Caco-2 (cell line): Measurements from ENCODE around the gene ZDHHC14. TPM values are rescaled to one million over a fixed set of nuclear protein-coding genes. Genes with fewer than 3 reads are reported as not detected.
A peak's percentile ranks its signal among the peaks of the same experiment; 100 is the strongest.

Experiments used
- BruUV-seq: library from RNA; stranded (reverse); fragments of 400-500 nt; replicated peaks from 2 replicates; lab custom pipeline; 2021; lab: Mats Ljungman, UMichigan
- CTCF ChIA-PET: fragments of 300-600 bp; sonication (Branson Sonifier 250); formaldehyde crosslinking; loops from one replicate; lab custom pipeline; 2022; ENCODE audit warnings: antibody characterized with exemption; lab: Charles Lee
- POLR2A ChIA-PET: fragments of 300-600 bp; sonication (Branson Sonifier 250); formaldehyde crosslinking; loops from one replicate; lab custom pipeline; 2022; ENCODE audit warnings: antibody characterized with exemption; lab: Charles Lee
- DNase-seq, 2 experiments: peaks; one replicate each; pipeline versions ENCODE4 v3.0.0 to v3.0.0-alpha.2; 2020 to 2022
- H3K27me3 ChIP-seq: replicated peaks from 2 replicates; pipeline ENCODE4 v1.6.0; 2011; ENCODE audit warnings: low read length; ENCODE audit not compliant: control insufficient read depth, insufficient read depth
- H3K36me3 ChIP-seq: 2 replicates; pipeline ENCODE4 v1.5.1; 2011; ENCODE audit warnings: low read length; ENCODE audit not compliant: control insufficient read depth, insufficient read depth
- H3K4me1 ChIP-seq: fragments of 250-450 bp; sonication (Bioruptor Pico); 2 replicates; pipeline ENCODE4 v1.5.1; 2020; ENCODE audit warnings: mild to moderate bottlenecking
- H3K4me3 ChIP-seq: 2 replicates; pipeline ENCODE4 v1.5.1; 2011; ENCODE audit warnings: low read depth, mild to moderate bottlenecking, control low read depth, low read length
- H3K9me3 ChIP-seq: fragments of 250-450 bp; sonication (Bioruptor Pico); 2 replicates; pipeline ENCODE4 v1.5.1; 2020; ENCODE audit warnings: mild to moderate bottlenecking, moderate library complexity
- H3K27ac Mint-ChIP-seq: one replicate; pipeline ENCODE4 v1.8.0; 2022; ENCODE audit warnings: mixed read lengths; ENCODE audit not compliant: unreplicated experiment
- H3K27me3 Mint-ChIP-seq: one replicate; pipeline ENCODE4 v1.8.0; 2022; ENCODE audit warnings: mixed read lengths; ENCODE audit not compliant: insufficient read depth, unreplicated experiment
- H3K36me3 Mint-ChIP-seq: one replicate; pipeline ENCODE4 v1.8.0; 2022; ENCODE audit warnings: mild to moderate bottlenecking, mixed read lengths; ENCODE audit not compliant: insufficient read depth, unreplicated experiment
- H3K4me1 Mint-ChIP-seq: one replicate; pipeline ENCODE4 v1.8.0; 2022; ENCODE audit warnings: low read depth, mixed read lengths; ENCODE audit not compliant: unreplicated experiment
- H3K4me3 Mint-ChIP-seq: one replicate; pipeline ENCODE4 v1.8.0; 2022; ENCODE audit warnings: mild to moderate bottlenecking, moderate library complexity, mixed read lengths; ENCODE audit not compliant: unreplicated experiment
- H3K9me3 Mint-ChIP-seq: one replicate; pipeline ENCODE4 v1.8.0; 2022; ENCODE audit warnings: mixed read lengths; ENCODE audit not compliant: unreplicated experiment
- intact Hi-C: fragments of 100-400 bp; cut with micrococcal nuclease; formaldehyde crosslinking; loops from one replicate; pipeline ENCODE4 v1.10.0; 2022; ENCODE audit not compliant: unreplicated experiment
- total RNA-seq: library from RNA; stranded (reverse); gene quantifications from 2 replicates; pipeline ENCODE4 v1.2.3, GENCODE V29; 2022
- TF ChIP-seq, protein P1 (sequence below), 2 experiments: fragments of 200-600 bp in 1 of 2; IDR thresholded peaks; 1 replicate in 1 of 2; 2 replicates in 1 of 2; pipeline versions ENCODE4 v1.5.1 to v1.8.0; 2011 to 2022; ENCODE audit warnings: antibody characterized with exemption in 1 of 2, control low read depth in 1 of 2, inconsistent platforms in 1 of 2, low read depth in 1 of 2, low read length in 1 of 2, mild to moderate bottlenecking in 1 of 2, moderate library complexity in 1 of 2; ENCODE audit not compliant: insufficient read depth in 1 of 2, severe bottlenecking in 1 of 2, unreplicated experiment in 1 of 2

Gene ZDHHC14
- total RNA-seq, 1 experiment from 2014 or later = 22.1 TPM

DNA sequence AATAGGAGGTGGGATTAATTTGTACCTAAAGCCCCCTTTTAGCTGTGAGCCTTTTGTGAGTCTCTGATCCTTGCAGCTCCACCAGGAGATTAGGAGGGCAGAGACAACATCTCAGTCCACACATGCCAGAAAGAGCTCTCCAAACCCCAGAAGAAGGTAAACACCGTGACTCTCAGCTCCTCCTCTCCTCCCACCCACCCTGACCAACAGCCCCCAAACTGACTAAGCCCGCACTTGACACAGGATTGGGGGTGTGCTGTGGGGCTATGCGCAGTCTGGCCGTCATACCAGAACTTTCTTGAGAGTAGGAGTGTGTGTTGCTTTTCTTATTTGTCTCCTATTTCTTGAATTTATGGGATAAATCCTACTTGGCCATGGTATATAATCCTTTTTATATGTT, 277.3 kb downstream of the ZDHHC14 start:
- no peaks in the 10 kb centered on the region for H3K4me1 Mint-ChIP-seq
- no peaks in the 10 kb centered on the region for H3K27me3 ChIP-seq
- H3K4me1 ChIP-seq = no peaks in the 10 kb centered on the region
- intact Hi-C loops = no loop called here
- POLR2A ChIA-PET = no interaction called here
- H3K9me3 Mint-ChIP-seq = no peaks in the 10 kb centered on the region
- H3K27me3 Mint-ChIP-seq = no peaks in the 10 kb centered on the region
- H3K36me3 Mint-ChIP-seq = peaks cover 9% of the 10 kb centered on the region
- TF ChIP-seq, protein P1, sequence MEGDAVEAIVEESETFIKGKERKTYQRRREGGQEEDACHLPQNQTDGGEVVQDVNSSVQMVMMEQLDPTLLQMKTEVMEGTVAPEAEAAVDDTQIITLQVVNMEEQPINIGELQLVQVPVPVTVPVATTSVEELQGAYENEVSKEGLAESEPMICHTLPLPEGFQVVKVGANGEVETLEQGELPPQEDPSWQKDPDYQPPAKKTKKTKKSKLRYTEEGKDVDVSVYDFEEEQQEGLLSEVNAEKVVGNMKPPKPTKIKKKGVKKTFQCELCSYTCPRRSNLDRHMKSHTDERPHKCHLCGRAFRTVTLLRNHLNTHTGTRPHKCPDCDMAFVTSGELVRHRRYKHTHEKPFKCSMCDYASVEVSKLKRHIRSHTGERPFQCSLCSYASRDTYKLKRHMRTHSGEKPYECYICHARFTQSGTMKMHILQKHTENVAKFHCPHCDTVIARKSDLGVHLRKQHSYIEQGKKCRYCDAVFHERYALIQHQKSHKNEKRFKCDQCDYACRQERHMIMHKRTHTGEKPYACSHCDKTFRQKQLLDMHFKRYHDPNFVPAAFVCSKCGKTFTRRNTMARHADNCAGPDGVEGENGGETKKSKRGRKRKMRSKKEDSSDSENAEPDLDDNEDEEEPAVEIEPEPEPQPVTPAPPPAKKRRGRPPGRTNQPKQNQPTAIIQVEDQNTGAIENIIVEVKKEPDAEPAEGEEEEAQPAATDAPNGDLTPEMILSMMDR (IDR thresholded peaks at IDR 0.05; ENCODE audit: insufficient read depth in 1 of 2, low read depth in 1 of 2, low read length in 1 of 2, severe bottlenecking in 1 of 2, unreplicated experiment in 1 of 2) = no peak
- H3K4me3 Mint-ChIP-seq = no peak overlapping the region
- no peak for DNase-seq
- no TSS peak for BruUV-seq
- peaks cover 1% of the 10 kb centered on the region; the same call in 1 of the 2 replicates for H3K36me3 ChIP-seq
- no peak overlapping the region for H3K27ac Mint-ChIP-seq
- CTCF ChIA-PET = no interaction called here
- no peaks in the 10 kb centered on the region for H3K9me3 ChIP-seq
- no peak overlapping the region for H3K4me3 ChIP-seq

DNA sequence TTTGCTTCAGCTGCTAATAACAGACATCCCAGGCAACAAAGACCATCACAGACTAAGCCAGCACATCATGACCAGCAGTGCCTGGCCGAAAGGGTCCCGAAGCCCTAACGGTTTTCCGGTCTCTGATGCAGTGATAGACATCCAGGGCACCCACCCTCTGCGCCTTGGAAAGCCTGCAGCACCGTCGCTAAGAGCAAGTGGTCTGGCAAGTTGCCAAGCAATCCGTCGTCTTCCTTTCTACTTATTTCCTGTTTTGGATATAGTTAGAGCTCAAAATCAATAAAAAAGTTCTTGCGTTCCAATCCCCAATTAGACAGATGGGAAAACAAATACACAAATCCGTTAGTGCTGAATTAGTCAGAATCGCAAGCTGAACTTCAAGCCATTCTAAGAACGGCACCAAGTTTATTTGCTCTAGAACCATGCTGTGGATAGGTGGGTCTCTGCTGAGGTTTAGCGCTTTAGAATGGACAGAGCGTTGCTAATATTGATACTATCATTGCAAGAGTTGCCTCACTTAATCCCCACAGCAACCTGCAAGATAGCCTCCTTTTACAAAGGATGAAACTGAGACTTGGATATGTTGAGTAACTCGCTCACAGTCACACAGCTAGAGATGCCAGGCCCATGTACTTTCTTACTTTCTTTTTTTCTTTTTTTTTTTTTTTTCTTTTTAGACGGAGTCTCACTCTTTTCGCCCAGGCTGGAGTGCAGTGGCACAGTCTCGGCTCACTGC, 278.7 kb downstream of the ZDHHC14 start:
- intact Hi-C loops = no loop called here
- H3K36me3 Mint-ChIP-seq = peaks cover 12% of the 10 kb centered on the region
- TF ChIP-seq, protein P1 (IDR thresholded peaks at IDR 0.05; ENCODE audit: insufficient read depth in 1 of 2, low read depth in 1 of 2, low read length in 1 of 2, severe bottlenecking in 1 of 2, unreplicated experiment in 1 of 2) = no peak
- H3K27me3 Mint-ChIP-seq = no peaks in the 10 kb centered on the region
- no peaks in the 10 kb centered on the region for H3K9me3 Mint-ChIP-seq
- no peak for DNase-seq
- Histone ChIP-seq H3K27me3 (no peaks in the 10 kb centered on the region), H3K36me3 (peaks cover 1% of the 10 kb centered on the region; the same call in 1 of the 2 replicates), H3K4me1 (no peaks in the 10 kb centered on the region), H3K4me3 (no peak overlapping the region), H3K9me3 (no peaks in the 10 kb centered on the region)
- BruUV-seq = no TSS peak
- no peak overlapping the region for H3K27ac Mint-ChIP-seq
- ChIA-PET CTCF (no interaction called here), POLR2A (interaction anchor here (0.6 kb wide), 1 partner anchor 18 kb away, joined by 4 read pairs; no protein-coding TSS in a partner anchor)
- H3K4me3 Mint-ChIP-seq = no peak overlapping the region
- no peaks in the 10 kb centered on the region for H3K4me1 Mint-ChIP-seq

DNA sequence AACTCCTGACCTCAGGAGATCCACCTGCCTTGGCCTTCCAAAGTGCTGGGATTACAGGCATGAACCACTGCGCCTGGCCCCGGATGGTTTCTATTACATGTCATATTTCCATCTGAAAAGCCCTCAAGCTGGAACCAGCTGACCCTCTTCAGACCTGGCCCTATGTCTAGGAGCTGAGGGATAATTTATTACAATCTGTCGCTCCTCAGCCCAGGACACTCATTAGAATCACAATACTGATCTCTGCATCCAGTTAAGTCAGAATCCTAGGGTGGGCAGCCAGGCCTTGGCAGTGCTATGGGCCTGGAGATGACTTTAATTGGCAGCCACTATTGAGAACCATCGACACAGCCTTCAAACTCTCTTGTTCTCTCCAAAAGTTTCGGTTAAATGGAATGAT, 279.4 kb downstream of the ZDHHC14 start:
- H3K4me1 Mint-ChIP-seq = no peaks in the 10 kb centered on the region
- CTCF ChIA-PET = no interaction called here

More for the DNA sequence above, 279.4 kb downstream of the ZDHHC14 start:
- H3K27me3 Mint-ChIP-seq = no peaks in the 10 kb centered on the region
- no peak overlapping the region for H3K4me3 Mint-ChIP-seq
- DNase-seq = no peak
- H3K9me3 Mint-ChIP-seq = no peaks in the 10 kb centered on the region
- peak overlapping the region; percentile 42 for H3K27ac Mint-ChIP-seq
- TF ChIP-seq, protein P1 (IDR thresholded peaks at IDR 0.05; ENCODE audit: insufficient read depth in 1 of 2, low read depth in 1 of 2, low read length in 1 of 2, severe bottlenecking in 1 of 2, unreplicated experiment in 1 of 2) = no peak
- BruUV-seq = no TSS peak
- Histone ChIP-seq H3K4me1 (no peaks in the 10 kb centered on the region), H3K9me3 (no peaks in the 10 kb centered on the region), H3K36me3 (peaks cover 1% of the 10 kb centered on the region; the same call in 1 of the 2 replicates), H3K27me3 (no peaks in the 10 kb centered on the region), H3K4me3 (no peak overlapping the region)
- POLR2A ChIA-PET = interaction anchor here (0.6 kb wide), 1 partner anchor 18 kb away, joined by 4 read pairs; no protein-coding TSS in a partner anchor
- peaks cover 12% of the 10 kb centered on the region for H3K36me3 Mint-ChIP-seq
- intact Hi-C loops = no loop called here
